K562 treated with DMSO at 1 percent for 48 hours (cell line): ENCODE results near the gene LY6G6D. TPM values are rescaled to one million over a fixed set of nuclear protein-coding genes. Genes with fewer than 3 reads are reported as not detected.

Source experiments
- total RNA-seq: library from RNA; unstranded; fragments of 300-600 nt; gene quantifications from 2 replicates; pipeline ENCODE4 v1.2.3, GENCODE V29; 2022; ENCODE audit warnings: low replicate concordance; ENCODE audit errors: extremely low read depth

LY6G6D gene, protein sequence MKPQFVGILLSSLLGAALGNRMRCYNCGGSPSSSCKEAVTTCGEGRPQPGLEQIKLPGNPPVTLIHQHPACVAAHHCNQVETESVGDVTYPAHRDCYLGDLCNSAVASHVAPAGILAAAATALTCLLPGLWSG
- not detected in 2 replicates for total RNA-seq

DNA sequence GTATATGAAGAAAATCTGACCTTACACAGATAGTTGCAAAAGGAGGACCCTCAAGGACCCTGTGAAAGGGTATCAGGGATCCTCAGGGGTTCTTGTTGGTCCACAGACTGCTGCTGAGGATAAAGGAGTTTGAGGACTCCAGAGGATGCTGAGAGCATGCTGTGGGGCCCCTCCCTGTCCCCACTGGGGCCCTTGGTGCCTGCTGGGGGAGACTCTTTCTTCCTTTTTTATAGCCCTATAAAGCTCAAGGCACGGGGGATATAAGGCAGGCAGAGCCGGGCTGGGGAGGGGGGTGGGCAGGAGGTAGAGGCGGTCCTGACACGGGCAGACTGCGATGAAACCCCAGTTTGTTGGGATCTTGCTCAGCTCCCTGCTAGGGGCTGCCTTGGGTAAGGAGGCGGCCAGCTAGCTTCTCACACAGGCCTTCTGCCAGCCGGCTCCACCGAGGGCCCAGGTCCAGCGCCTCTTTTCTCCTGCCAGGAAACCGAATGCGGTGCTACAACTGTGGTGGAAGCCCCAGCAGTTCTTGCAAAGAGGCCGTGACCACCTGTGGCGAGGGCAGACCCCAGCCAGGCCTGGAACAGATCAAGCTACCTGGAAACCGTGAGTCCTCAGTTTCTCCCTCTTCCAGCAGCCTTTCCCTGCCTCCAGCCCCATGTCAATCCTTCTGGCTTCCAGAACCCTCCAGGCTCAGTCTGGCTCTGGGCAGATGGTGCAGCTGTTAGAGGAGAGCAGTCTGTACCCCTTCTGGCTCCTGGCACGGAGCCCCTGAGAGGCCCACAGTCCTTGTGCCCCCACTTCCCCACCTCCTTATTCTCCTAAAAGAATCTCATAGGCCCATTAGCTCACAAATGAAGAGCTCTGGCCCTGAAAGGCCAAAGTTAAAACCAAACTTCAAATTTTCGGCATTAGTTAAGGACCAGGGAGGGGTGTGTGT is at the start of gene LY6G6D:
Gene LY6G6D (plus strand): TSS at position 327 of the 937 bp plus-strand sequence. CDS start 8 bp downstream, at position 335.

DNA sequence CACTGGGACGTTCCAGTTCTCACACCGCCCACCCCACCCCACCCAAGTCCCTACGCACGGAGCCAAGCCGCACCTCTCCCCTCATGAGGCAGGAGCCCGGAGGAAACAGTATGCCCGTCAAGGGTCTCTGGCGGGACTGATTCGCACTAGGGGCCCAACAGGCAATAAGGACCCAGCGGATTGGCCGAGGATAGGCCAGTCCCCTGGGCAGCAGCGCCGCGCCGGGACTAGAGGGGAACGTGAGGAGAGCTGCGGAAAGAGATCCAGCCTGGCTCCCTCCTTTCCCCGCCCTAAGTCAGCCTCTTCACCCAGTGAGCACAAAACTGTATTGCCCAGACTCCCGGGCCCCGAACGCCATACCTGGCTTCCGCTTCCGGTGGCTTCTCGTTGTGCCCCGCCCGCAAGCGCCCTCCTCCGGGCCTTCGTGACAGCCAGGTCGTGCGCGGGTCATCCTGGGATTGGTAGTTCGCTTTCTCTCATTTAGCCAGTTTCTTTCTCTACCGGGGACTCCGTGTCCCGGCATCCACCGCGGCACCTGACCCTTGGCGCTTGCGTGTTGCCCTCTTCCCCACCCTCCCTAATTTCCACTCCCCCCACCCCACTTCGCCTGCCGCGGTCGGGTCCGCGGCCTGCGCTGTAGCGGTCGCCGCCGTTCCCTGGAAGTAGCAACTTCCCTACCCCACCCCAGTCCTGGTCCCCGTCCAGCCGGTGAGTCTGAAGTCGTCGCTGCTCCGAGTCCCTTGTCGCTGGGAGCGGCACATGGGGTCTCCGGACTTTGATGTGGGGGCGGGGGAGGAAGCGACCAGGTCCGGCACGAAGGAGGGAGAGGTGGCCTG is 49.4 kb upstream of the LY6G6D start, which contains the start of gene CSNK2B:
Gene CSNK2B (plus strand): TSS at position 580 of the 836 bp plus-strand sequence. CDS start 752 bp downstream, outside the sequence.

DNA sequence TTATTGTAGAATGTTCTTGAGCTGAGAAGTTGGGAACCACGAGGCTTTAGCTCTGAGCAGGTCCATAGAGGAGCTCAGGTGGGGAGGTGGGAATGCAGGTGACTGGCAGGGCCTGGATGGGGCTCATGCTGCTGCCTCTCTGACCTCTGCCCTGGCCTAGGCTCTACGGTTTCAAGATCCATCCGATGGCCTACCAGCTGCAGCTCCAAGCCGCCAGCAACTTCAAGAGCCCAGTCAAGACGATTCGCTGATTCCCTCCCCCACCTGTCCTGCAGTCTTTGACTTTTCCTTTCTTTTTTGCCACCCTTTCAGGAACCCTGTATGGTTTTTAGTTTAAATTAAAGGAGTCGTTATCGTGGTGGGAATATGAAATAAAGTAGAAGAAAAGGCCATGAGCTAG is 45.5 kb upstream of the LY6G6D start, which contains the start of gene LY6G5B:
Gene LY6G5B (plus strand): TSS at position 301 of the 400 bp plus-strand sequence. CDS start 975 bp downstream, outside the sequence.

DNA sequence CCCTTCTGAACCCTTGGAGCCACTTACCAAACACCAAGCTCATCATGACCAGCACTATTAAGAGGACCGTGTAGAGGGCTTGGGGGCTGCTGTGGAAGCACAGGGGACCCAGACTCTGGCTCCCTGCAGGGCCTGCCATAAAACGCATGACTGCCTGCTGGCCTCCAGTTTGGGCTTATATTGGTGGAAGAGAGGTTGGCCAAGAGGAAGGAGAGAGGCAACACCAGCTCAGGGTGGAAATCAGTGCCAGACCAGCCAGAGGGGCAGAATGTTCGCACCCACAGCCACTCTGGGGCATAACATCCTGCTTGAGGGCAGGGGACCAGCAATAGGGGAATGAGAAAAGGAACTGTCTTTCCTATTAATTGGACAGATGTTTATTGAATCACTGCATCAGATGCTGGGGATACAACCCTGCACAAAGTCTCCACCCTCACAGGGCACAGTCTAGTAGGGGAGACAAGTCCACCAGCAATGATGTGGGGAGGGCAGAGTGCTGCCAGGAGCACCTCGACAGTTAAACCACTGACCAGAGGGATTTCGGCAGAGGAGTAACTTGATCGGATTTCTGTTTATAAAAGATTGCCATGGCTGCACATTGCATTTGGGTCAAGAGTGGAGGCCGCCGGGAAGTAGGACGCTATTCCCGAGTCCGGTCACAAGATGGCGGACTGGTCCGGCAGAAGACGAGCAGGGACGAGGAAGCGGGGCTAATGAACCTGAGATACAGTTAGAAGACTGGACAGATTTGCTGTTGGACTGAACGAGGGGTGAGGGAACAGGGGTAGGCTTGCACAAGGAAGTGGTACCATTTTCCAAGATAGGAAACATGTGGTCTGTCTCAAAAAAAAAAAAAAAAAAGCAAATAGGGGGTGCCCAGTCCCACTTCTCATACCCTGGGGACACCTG is 34.7 kb upstream of the LY6G6D start, which contains the start of gene LY6G5C:
Gene LY6G5C (minus strand): TSS at position 842 of the 909 bp plus-strand sequence. CDS start 694 bp downstream, at position 148.

DNA sequence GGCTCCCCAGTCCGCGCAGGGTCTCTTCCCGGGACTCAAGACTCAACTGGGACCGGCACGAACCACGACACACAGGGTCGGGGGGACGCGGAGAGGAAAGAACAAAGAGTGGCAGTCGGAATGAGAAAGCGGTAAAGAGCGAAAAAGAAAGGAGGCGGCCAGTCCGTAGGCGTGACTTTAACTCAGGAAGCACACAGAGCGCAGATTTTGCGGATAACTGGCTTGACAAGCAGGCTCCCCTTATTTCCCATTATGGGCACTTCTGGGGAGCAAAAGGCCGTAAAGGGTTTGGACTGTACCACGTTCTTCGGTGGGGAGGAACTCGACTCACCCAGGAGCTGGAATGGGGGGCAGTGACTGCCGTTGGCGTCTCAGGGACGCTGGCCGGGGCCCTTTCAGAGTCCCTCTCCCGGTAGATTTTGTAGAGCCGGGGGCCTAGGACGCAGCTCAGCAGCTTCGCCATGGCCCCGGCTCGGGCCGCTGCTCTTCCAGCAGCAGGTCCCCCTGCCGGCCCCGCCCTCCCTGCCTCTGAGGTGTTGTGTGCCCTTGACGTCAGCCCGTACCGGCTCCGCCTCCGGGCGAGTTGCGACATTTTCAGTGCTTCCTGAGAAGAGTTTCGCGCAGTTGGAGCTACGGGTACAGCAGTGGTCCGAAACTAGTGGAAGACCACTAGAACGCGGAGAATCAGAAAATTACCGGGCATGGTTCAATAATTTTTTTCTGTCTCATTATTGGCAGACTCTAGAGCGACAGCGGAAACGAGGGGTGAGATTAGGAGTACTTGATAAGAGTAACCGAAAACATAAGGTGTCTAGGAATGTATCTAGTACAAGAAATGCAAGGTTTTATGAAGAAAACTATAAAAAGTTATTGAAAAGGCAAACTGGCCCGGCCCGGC is 12.1 kb upstream of the LY6G6D start, which contains the start of gene ABHD16A:
Gene ABHD16A (minus strand): TSS at position 506 of the 898 bp plus-strand sequence. CDS start 43 bp downstream, at position 463.

DNA sequence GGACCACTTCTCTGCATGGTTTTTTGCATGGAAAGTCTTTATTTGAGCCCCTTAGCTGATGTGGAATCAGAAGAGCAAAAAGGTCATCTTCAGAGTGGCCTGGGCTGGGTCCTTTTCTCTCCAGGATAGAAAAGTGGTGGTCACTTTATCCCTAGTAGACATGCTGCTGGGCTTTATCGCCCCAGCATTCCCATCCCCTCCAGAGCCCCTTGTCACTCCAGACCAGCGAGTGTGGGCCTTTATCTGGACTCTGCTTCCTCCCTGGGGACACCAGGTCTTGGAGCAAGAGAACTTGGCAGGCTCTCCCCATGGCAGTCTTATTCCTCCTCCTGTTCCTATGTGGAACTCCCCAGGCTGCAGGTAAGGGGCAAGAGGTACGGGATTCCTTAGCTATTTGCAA is 8.5 kb upstream of the LY6G6D start, which contains the start of gene LY6G6F:
Gene LY6G6F (plus strand): TSS at position 268 of the 400 bp plus-strand sequence. CDS start 41 bp downstream, at position 309.

DNA sequence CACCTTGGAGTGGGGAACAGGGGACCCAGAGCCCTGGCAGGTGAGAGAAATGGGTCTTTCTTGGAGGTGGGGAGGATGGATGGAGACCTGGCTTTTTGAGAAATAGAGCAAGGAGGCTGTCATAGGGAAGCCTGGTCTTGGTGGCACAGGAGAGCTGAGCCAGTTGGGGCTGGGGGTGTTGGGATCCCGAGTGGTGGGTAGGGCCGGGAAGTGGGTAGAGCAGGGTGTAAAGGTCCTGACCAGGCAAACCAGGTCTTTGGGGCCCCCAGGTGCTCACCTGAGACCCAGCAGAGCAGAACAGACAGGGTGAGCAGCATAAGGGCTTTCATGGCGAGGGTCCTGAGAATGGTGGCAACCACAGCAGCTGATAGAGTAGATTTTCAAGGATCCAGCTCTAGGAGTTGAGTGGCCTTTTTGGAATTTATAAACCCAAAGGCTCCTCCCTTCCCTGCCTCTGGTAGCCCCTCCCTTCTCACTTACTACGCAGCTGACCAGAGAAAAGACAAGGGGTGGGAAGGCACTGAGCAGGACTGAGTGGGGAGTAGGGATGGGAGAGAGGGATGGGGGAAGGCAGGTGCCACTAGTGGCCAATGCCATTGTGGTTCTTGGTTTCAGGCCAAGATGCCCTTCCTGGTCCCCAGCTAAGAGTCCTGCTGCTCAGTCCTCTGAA is 6.3 kb downstream of the LY6G6D start, which contains the start of gene LY6G6C:
Gene LY6G6C (minus strand): TSS at position 396 of the 670 bp plus-strand sequence. CDS start 67 bp downstream, at position 329.

DNA sequence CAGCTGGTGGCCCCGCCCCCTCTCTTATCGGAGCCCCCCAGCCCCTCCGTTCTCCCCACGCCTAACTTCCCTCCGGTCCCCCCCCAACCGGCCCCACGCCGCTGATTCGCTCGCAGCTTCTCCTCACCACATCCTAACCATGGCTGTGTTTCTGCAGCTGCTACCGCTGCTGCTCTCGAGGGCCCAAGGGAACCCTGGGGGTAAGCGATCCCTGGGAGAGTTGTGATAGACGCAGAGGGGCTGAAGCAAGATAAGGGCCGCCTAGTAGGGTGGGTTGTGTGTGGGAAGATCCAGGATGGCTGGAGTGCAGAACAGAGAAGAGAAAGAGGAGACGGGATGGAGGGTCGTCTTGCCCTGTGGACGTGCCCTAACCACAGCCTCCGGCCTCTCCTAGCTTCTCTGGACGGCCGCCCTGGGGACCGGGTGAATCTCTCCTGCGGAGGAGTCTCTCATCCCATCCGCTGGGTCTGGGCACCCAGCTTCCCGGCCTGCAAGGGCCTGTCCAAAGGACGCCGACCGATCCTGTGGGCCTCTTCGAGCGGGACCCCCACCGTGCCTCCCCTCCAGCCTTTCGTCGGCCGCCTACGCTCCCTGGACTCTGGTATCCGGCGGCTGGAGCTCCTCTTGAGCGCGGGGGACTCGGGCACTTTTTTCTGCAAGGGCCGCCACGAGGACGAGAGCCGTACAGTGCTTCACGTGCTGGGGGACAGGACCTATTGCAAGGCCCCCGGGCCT is 8.3 kb downstream of the LY6G6D start, which contains the start of gene MPIG6B:
Gene MPIG6B (plus strand): TSS at position 129 of the 735 bp plus-strand sequence. CDS start 11 bp downstream, at position 140.

DNA sequence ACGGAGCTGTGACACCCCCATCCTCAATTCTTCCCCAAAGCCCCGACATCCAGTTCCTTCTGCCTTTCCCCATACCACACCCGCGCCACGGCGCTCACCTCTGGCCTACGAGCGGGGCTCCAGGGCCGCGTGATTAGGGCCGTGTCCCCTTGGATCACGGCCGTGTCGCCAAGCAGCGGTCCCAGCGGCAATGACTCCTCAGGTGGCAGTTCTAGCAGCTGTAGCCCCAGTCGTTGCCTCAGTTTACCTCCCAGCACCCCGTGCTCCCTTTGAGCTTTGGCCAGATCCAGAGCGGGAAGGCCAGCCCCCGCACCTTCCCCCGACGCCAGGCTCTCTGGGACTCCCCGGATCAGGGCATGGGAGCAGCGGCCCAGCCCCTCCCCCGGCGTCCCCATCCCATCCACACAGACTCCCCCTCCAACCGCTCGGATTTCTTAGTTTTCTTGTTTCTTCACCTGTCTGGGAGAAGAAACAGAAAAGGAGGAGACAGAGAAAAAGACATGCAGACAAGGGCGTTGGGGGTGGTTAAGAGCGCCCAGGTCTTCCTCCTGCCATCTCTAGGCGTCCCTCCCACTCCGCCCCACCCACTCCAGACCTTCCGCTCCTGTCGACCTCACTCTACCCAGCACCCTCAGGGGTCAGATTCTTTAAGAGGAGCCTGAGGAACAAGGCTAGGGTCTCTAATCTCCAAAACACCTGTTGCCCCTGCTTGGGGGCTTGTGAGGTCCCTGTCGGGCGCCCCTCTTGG is 13.8 kb downstream of the LY6G6D start, which contains the start of gene DDAH2:
Gene DDAH2 (minus strand): TSS at position 533 of the 748 bp plus-strand sequence. CDS start 138 bp downstream, at position 395.

DNA sequence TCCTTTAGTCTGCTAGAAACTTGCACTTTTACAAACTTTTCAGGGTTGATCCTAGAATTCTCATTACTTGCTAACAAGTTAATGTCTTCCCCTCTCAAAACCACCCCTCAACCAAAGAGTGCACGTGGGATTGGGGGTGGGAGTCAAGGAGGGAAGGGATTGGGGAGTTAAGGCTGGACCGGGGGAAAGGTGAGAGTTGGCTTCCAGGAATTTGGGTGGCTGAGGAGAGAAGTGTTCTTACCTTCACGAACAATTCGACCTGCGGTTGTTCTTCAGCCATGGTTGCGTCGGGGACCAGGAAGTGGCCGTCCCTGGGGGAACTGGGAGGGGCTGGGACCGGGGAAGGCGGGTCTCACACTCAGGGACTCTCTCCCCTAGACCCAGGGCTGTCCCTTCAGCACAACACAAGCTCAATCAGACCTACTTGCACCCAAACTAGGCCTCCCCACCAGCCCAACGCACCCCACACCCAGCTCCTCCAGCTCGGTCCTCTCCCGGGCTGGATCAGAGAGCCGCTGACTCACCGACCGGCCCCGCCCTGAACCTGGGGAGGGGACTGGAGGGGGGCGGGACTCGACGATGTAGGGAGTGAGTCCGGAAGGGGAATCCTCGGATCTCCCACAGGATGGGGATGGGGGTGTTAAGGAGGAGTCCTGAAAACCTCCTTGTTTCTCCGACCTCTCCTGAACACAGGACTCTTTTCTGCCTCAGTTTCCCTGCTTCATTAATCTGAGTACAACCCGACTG is 21.0 kb downstream of the LY6G6D start, which contains the start of gene CLIC1:
Gene CLIC1 (minus strand): TSS at position 510 of the 747 bp plus-strand sequence. CDS start 230 bp downstream, at position 280.

DNA sequence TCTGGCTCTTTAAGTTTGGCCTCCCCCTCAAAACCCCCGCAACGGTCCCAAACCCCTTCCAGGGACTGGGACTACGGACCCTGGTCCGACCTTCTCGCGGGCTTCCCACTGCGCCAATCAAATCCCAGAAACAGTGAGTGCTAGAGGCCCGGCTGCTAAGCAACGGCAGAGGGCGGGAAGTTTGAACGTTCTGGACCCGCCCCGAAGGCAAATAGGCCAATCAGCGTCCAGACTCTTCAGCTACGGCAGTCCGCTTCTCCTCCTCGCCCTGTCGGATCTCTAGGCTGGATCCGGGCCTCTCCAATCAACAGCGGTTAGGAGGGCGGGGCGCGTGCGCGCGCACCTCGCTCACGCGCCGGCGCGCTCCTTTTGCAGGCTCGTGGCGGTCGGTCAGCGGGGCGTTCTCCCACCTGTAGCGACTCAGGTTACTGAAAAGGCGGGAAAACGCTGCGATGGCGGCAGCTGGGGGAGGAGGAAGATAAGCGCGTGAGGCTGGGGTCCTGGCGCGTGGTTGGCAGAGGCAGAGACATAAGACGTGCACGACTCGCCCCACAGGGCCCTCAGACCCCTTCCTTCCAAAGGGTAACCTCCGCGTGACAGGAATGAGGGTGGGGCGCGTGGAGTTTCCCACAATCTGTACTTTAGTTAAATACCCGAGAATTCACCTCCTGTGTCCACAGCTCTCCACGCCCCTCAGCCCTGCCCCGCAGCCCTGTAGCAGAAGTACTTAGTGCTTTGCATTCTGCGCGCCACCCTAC is 24.7 kb downstream of the LY6G6D start, which contains the start of gene MSH5:
Gene MSH5 (plus strand): TSS at position 367 of the 758 bp plus-strand sequence. CDS start 462 bp downstream, outside the sequence.

DNA sequence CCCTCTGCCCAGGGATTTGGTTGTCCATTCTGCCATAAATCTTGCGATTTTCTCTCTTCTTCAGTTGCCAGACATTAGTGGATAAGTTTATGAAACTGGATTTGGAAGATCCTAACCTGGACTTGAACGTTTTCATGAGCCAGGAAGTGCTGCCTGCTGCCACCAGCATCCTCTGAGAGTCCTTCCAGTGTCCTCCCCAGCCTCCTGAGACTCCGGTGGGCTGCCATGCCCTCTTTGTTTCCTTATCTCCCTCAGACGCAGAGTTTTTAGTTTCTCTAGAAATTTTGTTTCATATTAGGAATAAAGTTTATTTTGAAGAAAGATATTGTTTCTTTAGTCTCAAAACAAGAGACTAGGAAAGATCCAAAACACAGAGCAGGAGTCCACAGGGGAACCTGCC is 47.2 kb downstream of the LY6G6D start, which contains the start of gene SAPCD1:
Gene SAPCD1 (plus strand): TSS at position 301 of the 400 bp plus-strand sequence. CDS start 399 bp downstream, outside the sequence.

